NB4 (cell line): Measurements from ENCODE around the gene PEF1.

Experiments used
- CTCF ChIP-seq: IDR thresholded peaks from one replicate; pipeline ENCODE4 v1.5.1; 2012; ENCODE audit warnings: low read depth, low read length
- MAX ChIP-seq: IDR thresholded peaks from 2 replicates; pipeline ENCODE4 v1.6.1; 2011; ENCODE audit warnings: low read depth, low read length
- MYC ChIP-seq: IDR thresholded peaks from 2 replicates; pipeline ENCODE4 v1.6.1; 2011; ENCODE audit warnings: low read depth, low read length
- POLR2A ChIP-seq: IDR thresholded peaks from 2 replicates; pipeline ENCODE4 v1.6.1; 2011; ENCODE audit warnings: mild to moderate bottlenecking; ENCODE audit not compliant: insufficient read length; ENCODE audit errors: extremely low read depth

GRCh38 chr1:31678681-31679080, 34.0 kb upstream of the PEF1 start:
- TF ChIP-seq CTCF (no peak), POLR2A (no peak), MAX (no peak), MYC (no peak)
